Measurements from ENCODE around the gene ABCD4. TPM values are rescaled to one million over a fixed set of nuclear protein-coding genes. Genes with fewer than 3 reads are reported as not detected.

ABCD4 gene
- total RNA-seq, 1 donor from 2014 or later = 137 TPM

DNA sequence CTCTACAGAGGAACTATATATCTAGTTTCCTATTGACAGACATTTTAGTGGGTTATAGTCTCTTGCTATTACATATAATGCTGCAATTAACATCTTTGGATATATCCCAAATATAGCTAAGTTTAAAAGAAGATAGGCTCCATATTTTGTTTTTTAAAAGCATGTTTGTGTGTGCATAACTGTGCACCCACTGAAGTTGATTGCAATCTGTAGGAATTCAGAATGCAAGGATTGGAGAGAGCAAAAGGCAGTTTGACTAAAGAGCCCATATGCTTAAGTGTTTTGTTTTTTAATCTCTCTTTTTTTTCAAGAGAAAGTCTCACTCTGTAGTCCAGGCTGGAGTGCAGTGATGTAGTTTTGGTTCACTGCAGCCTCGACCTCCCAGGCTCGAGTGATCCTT, 9.4 kb upstream of the ABCD4 start:
- TF ChIP-seq, protein P1, sequence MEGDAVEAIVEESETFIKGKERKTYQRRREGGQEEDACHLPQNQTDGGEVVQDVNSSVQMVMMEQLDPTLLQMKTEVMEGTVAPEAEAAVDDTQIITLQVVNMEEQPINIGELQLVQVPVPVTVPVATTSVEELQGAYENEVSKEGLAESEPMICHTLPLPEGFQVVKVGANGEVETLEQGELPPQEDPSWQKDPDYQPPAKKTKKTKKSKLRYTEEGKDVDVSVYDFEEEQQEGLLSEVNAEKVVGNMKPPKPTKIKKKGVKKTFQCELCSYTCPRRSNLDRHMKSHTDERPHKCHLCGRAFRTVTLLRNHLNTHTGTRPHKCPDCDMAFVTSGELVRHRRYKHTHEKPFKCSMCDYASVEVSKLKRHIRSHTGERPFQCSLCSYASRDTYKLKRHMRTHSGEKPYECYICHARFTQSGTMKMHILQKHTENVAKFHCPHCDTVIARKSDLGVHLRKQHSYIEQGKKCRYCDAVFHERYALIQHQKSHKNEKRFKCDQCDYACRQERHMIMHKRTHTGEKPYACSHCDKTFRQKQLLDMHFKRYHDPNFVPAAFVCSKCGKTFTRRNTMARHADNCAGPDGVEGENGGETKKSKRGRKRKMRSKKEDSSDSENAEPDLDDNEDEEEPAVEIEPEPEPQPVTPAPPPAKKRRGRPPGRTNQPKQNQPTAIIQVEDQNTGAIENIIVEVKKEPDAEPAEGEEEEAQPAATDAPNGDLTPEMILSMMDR (IDR thresholded peaks at IDR 0.05) = no peak
- intact Hi-C loops (cut with DNase I) = no loop called here

DNA sequence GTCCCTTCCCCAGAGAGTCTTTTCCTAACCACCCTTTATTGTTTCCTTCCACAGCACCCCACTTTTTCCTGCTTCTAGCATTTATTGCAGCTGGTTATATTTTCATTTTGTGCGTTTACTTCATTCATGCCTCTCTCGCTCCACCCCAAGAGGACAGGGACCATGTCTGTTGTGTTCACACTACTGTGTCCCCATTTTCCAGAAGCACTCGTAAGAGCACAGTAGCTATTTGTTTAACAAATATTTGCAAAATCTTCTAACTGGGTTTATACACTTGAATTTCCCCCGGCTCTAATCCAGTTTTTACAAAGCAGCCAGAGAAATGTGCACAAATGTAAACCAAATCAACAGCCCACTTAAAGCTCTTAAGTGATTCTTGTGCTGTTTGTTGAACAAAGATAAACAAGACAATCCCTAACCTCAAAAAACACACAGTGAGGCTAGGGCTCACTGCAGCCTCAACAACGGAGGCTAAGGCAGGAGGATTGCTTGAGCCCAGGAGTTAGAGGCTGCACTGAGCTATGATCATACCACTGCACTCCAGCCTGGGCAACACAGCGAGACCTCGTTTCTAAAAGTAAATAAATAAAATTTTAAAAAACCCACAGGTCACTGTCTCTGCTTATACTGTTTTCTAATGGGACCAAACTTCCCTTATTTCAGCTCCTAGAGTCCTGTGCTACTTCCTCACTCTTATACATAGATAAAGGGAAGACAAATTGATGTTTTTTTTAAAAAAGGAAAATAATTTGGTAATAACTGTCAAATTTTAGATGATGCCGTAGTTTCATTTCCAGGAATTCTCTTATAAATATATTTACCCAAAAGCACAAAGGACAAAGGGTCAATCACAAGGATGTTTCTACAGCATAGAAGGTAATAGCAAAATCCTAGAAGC, 6.6 kb upstream of the ABCD4 start:
- no peak overlapping the region for H3K4me3 ChIP-seq
- TF ChIP-seq, protein P1 (IDR thresholded peaks at IDR 0.05) = no peak
- no peak for DNase-seq (ENCODE audit: low spot score in 2 of 2)
- H3K4me1 ChIP-seq = no peaks in the 10 kb centered on the region
- H3K27ac ChIP-seq = no peak overlapping the region
- no peaks in the 10 kb centered on the region for H3K9me3 ChIP-seq
- no peaks in the 10 kb centered on the region for H3K36me3 ChIP-seq
- no peaks in the 10 kb centered on the region for H3K27me3 ChIP-seq
- intact Hi-C loops (cut with DNase I) = no loop called here

More for the DNA sequence above, 9.4 kb upstream of the ABCD4 start:
- H3K4me1 ChIP-seq = no peaks in the 10 kb centered on the region
- no peaks in the 10 kb centered on the region for H3K27me3 ChIP-seq
- H3K4me3 ChIP-seq = no peak overlapping the region
- no peaks in the 10 kb centered on the region for H3K36me3 ChIP-seq
- no peak for DNase-seq (ENCODE audit: low spot score in 2 of 2)
- H3K27ac ChIP-seq = no peak overlapping the region
- H3K9me3 ChIP-seq = no peaks in the 10 kb centered on the region

DNA sequence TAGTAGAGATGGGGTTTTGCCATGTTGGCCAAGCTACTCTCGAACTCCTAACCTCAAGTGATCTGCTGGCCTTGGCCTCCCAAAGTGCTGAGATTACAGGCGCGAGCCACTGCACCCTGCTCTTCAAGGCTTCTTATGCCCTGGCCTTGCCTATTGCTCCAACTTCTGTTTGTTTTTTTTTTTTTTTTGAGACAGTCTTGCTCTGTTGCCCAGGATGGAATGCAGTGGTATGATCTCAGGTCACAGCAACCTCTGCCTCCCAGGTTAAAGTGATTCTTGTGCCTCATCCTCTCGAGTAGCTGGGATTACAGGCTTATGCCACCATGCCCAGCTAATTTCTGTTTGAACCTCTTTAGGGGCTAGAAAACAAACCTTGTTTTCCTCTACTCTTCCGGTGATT, 6.0 kb upstream of the ABCD4 start:
- H3K4me3 ChIP-seq = no peak overlapping the region
- intact Hi-C loops (cut with DNase I) = no loop called here

DNA sequence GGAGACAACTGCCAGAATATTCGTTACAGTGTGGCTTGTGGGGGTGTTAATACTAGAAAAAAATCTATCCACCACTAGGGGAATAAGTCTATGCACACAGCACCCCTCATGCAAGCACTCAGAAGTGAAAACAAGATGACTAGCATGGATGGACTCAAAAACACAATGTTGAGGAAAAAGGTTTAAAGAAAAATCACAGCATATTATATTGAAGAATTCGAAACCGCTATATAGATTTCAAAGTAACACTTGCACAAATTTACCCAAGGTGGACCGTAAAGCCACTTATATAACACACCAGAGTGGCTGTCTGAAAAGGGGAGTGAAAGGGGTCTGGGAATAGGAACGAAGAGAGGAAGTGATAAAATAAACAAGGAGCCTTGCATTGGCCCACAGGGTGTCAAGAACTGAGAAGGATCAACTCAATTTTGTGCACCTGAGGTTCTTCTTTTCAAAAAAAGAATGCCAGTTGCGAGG, 544 bp downstream of the ABCD4 start:
- DNase-seq (ENCODE audit: low spot score in 2 of 2) = no peak
- Histone ChIP-seq H3K27ac (peak overlapping the region; percentile 78 to 80), H3K36me3 (peaks cover 12 to 23% of the 10 kb centered on the region in 2 donors), H3K9me3 (no peaks in the 10 kb centered on the region), H3K4me1 (no peaks in the 10 kb centered on the region), H3K27me3 (no peaks in the 10 kb centered on the region), H3K4me3 (peak overlapping the region; percentile 73 to 88)
- TF ChIP-seq, protein P1 (IDR thresholded peaks at IDR 0.05) = peak in 1 of 3 experiments; percentile 19
- intact Hi-C loops (cut with DNase I) = no loop called here

More for the DNA sequence above, 6.0 kb upstream of the ABCD4 start:
- H3K27ac ChIP-seq = no peak overlapping the region
- H3K4me1 ChIP-seq = no peaks in the 10 kb centered on the region
- TF ChIP-seq, protein P1 (IDR thresholded peaks at IDR 0.05) = no peak
- H3K27me3 ChIP-seq = no peaks in the 10 kb centered on the region
- no peaks in the 10 kb centered on the region for H3K36me3 ChIP-seq
- no peak for DNase-seq (ENCODE audit: low spot score in 2 of 2)
- no peaks in the 10 kb centered on the region for H3K9me3 ChIP-seq

DNA sequence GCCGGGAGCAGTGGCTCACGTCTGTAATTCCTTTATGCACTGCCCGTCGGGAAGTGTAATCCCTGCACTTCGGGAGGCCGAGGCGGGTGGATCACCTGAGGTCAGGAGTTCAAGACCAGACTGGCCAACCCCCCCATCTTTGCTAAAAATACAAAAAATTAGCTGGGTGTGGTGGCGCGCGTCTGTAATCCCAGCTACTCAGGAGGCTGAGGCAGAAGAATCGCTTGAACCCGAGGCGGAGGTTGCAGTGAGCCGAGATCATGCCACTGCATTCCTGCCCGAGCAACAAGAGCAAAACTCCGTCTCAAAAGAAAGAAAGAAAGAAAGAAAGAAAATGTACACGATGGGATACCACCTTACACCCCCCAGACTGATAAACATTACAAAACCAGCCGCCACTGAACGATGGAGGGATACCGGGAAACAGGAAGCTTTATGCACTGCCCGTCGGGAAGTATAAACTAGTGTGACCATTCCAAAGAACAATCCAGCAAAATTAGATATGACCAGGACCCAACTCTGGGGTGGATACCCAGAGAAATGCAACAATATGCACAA, 1.1 kb downstream of the ABCD4 start:
- intact Hi-C loops (cut with DNase I) = no loop called here
- DNase-seq (ENCODE audit: low spot score in 2 of 2) = no peak

More for the DNA sequence above, 1.1 kb downstream of the ABCD4 start:
- Histone ChIP-seq H3K27me3 (no peaks in the 10 kb centered on the region), H3K4me1 (no peaks in the 10 kb centered on the region), H3K4me3 (peak overlapping the region; percentile 73 to 88), H3K36me3 (peaks cover 18 to 29% of the 10 kb centered on the region in 2 donors), H3K9me3 (no peaks in the 10 kb centered on the region), H3K27ac (peak overlapping the region; percentile 78 to 80)
- TF ChIP-seq, protein P1 (IDR thresholded peaks at IDR 0.05) = no peak
